GM12878 (cell line): Measurements from ENCODE around the gene CSNK1G1. TPM values are rescaled to one million over a fixed set of nuclear protein-coding genes. Genes with fewer than 3 reads are reported as not detected.

Experiments used
- ATAC-seq: fragments of 200-7000 bp; cut with Tn5 transposase; 3 replicates; pipeline ENCODE4 v1.9.1; 2020; ENCODE audit warnings: mild to moderate bottlenecking, moderate library complexity
- BruUV-seq: library from RNA; stranded (reverse); fragments of 400-500 nt; replicated peaks from 2 replicates; lab custom pipeline; 2021; lab: Mats Ljungman, UMichigan
- CTCF ChIA-PET: fragments of 300-600 bp; sonication (Branson Sonifier 250); formaldehyde crosslinking; extraction: SDS; loops from one replicate; lab custom pipeline; 2021; ENCODE audit warnings: inconsistent platforms; lab: Yijun Ruan, JAX
- POLR2A ChIA-PET: fragments of 350-600 bp; formaldehyde crosslinking; extraction: SDS; loops from one replicate; lab custom pipeline; 2021; ENCODE audit warnings: inconsistent platforms; lab: Charles Lee
- RAD21 ChIA-PET: fragments of 300-600 bp; sonication (Branson Sonifier 250); formaldehyde crosslinking; loops from one replicate; lab custom pipeline; 2023; ENCODE audit warnings: antibody characterized with exemption; ENCODE audit not compliant: unreplicated experiment; lab: Charles Lee
- SMC1A ChIA-PET: fragments of 300-600 bp; sonication (Branson Sonifier 250); formaldehyde crosslinking; loops from one replicate; lab custom pipeline; 2023; ENCODE audit not compliant: unreplicated experiment, uncharacterized antibody; lab: Charles Lee
- DNase-seq: peaks from one replicate; pipeline ENCODE4 v3.0.0-alpha.2; 2011; ENCODE audit warnings: low read depth, low spot score
- FAIRE-seq: peaks from 3 replicates; lab custom pipeline; 2011; peaks lifted over from hg19 to GRCh38; lab: Jason Lieb, UNC
- H2AFZ ChIP-seq: 2 replicates; pipeline ENCODE4 v1.6.0; 2011; ENCODE audit warnings: low read depth, low read length, control low read depth; ENCODE audit not compliant: control insufficient read depth
- H3K27ac ChIP-seq: 2 replicates; pipeline ENCODE4 v1.5.1; 2011; ENCODE audit warnings: control low read depth; ENCODE audit not compliant: control insufficient read depth, insufficient read depth
- H3K27me3 ChIP-seq, 2 experiments: replicated peaks in 1 of 2; 2 replicates each; pipeline versions ENCODE4 v1.6.0 to v1.6.1; 2011; ENCODE audit warnings: low read length in 1 of 2; ENCODE audit not compliant: control insufficient read depth in 2 of 2, insufficient read depth in 2 of 2
- H3K36me3 ChIP-seq, 2 experiments: 2 replicates each; pipeline ENCODE4 v1.5.1; 2011; ENCODE audit warnings: low read length in 1 of 2; ENCODE audit not compliant: control insufficient read depth in 2 of 2, insufficient read depth in 2 of 2
- H3K4me1 ChIP-seq: 2 replicates; pipeline ENCODE4 v1.6.1; 2011; ENCODE audit warnings: mild to moderate bottlenecking, low read length, moderate library complexity, mixed read lengths; ENCODE audit not compliant: control insufficient read depth, insufficient read depth
- H3K4me2 ChIP-seq: 2 replicates; pipeline ENCODE4 v1.6.0; 2011; ENCODE audit warnings: control low read depth; ENCODE audit not compliant: control insufficient read depth, insufficient read depth
- H3K4me3 ChIP-seq: fragments of 200-600 bp; sonication (generic); 2 replicates; pipeline ENCODE4 v1.5.1; 2016
- H3K79me2 ChIP-seq: 2 replicates; pipeline ENCODE4 v1.6.0; 2011; ENCODE audit warnings: low read length; ENCODE audit not compliant: control insufficient read depth, insufficient read depth
- H3K9ac ChIP-seq: 2 replicates; pipeline ENCODE4 v1.8.0; 2011; ENCODE audit warnings: low read length, control low read depth, mixed read lengths; ENCODE audit not compliant: control insufficient read depth, insufficient read depth
- H3K9me3 ChIP-seq: replicated peaks from 3 replicates; pipeline ENCODE4 v1.5.1; 2011; ENCODE audit warnings: mild to moderate bottlenecking, low read length; ENCODE audit not compliant: control insufficient read depth, insufficient read depth
- H4K20me1 ChIP-seq: 2 replicates; pipeline ENCODE4 v1.6.0; 2011; ENCODE audit not compliant: control insufficient read depth, insufficient read depth
- BCLAF1 ChIP-seq: fragments of 450-650 bp; IDR thresholded peaks from 2 replicates; pipeline ENCODE4 v1.6.1; 2017; ENCODE audit warnings: antibody characterized with exemption, mild to moderate bottlenecking, moderate library complexity
- CREM ChIP-seq: IDR thresholded peaks from 2 replicates; pipeline ENCODE4 v1.6.1; 2014; ENCODE audit warnings: antibody characterized with exemption, low read depth
- DPF2 ChIP-seq: fragments of 450-650 bp; IDR thresholded peaks from 2 replicates; pipeline ENCODE4 v1.6.1; 2017; ENCODE audit warnings: mild to moderate bottlenecking
- EED ChIP-seq: sonication (generic); IDR thresholded peaks from 2 replicates; pipeline ENCODE4 v1.6.1; 2016; ENCODE audit warnings: antibody characterized with exemption, low read depth
- PKNOX1 ChIP-seq: fragments of 450-650 bp; IDR thresholded peaks from 2 replicates; pipeline ENCODE4 v1.6.1; 2016; ENCODE audit warnings: mild to moderate bottlenecking
- SMAD5 ChIP-seq: IDR thresholded peaks from 2 replicates; pipeline ENCODE4 v1.6.1; 2016; ENCODE audit warnings: antibody characterized with exemption, low read depth
- ZBTB40 ChIP-seq: fragments of 450-650 bp; IDR thresholded peaks from 2 replicates; pipeline ENCODE4 v1.6.1; 2016; ENCODE audit warnings: mild to moderate bottlenecking, moderate library complexity, borderline replicate concordance
- ZNF592 ChIP-seq: fragments of 450-650 bp; IDR thresholded peaks from 2 replicates; pipeline ENCODE4 v1.6.1; 2017; ENCODE audit warnings: mild to moderate bottlenecking, moderate library complexity
- WGBS: methylation state at CpG from one replicate; pipeline ENCODE4 v1.1.6; 2016; ENCODE audit warnings: low lambda C conversion rate; ENCODE audit not compliant: insufficient replicate concordance, insufficient coverage; ENCODE audit errors: missing lambda C conversion rate; 5-methylcytosine and 5-hydroxymethylcytosine counted together
- in situ Hi-C: fragments of 300-500 bp; cut with MboI; formaldehyde crosslinking; loops from 9 replicates; pipeline ENCODE4 v1.14.3; 2018; ENCODE audit warnings: mixed read lengths
- intact Hi-C: fragments of 100-400 bp; cut with micrococcal nuclease; formaldehyde crosslinking; loops from one replicate; pipeline ENCODE4 v1.14.2; 2022; ENCODE audit not compliant: unreplicated experiment
- polyA plus RNA-seq, 11 experiments: library from polyadenylated mRNA; depleted of rRNA in 4 of 11; unstranded in 6 of 11; stranded (reverse) in 5 of 11; fragments of >200 nt; fragmentation: Nextera tagmentation in 4 of 11; fragmentation: Illumina TruSeq in 1 of 11; extraction: Ambion mirVana in 4 of 11; extraction: Trizol in 1 of 11; gene quantifications; 1 replicate in 1 of 11; 2 replicates in 10 of 11; pipeline versions ENCODE4 v1.2.1 to v1.2.3, GENCODE V29; 2011 to 2016; ENCODE audit warnings: inconsistent platforms in 2 of 11, missing spikeins in 2 of 11, low read depth in 1 of 11
- total RNA-seq, 4 experiments: library from RNA; depleted of rRNA in 3 of 4; stranded (reverse); fragments of >200 nt in 3 of 4; fragmentation: Illumina TruSeq in 1 of 4; extraction: Trizol in 1 of 4; gene quantifications; 2 replicates each; pipeline versions ENCODE4 v1.2.1 to v1.2.3, GENCODE V29; 2013 to 2021

The CSNK1G1 gene
- total and polyA plus RNA-seq, 10 of the 15 experiments (the other 5 are each of a cell fraction or from before 2014, with no cell fraction given), result 6.1 to 23.4 (median 15.3) TPM

GRCh38 chr15:64162869-64163658, 192.9 kb downstream of the CSNK1G1 start, which contains the start of gene PPIB:
PPIB (minus strand) TSS chr15:64163022; CDS start chr15:64162986, 36 bp downstream.
- peak; percentile 95 for ATAC-seq
- ChIA-PET SMC1A (interaction anchor here (0.8 to 3.3 kb wide), 12 partner anchors 10 to 730 kb away, joined by 3 to 19 read pairs (median 4); partner anchors contain the start of gene TRIP4), POLR2A (interaction anchor here (0.6 to 3.4 kb wide), 13 partner anchors 9 to 967 kb away, joined by 3 to 32 read pairs (median 5); partner anchors contain the start of genes CIAO2A, CSNK1G1, SNX1 and SNX22), CTCF (interaction anchor here (0.6 to 3.6 kb wide), 13 partner anchors 10 to 1354 kb away, joined by 3 to 34 read pairs (median 5); partner anchors contain the start of genes CIAO2A, CSNK1G1, DPP8 and TRIP4), RAD21 (interaction anchor here (0.6 to 2.6 kb wide), 12 partner anchors 10 to 1109 kb away, joined by 3 to 14 read pairs (median 6); partner anchors contain the start of genes CIAO2A, CSNK1G1, SNX22 and TRIP4)
- intact Hi-C loops (loop anchor here (1.0 to 5.0 kb wide), 3 partner anchors 194 to 732 kb away; partner anchors contain the start of genes CSNK1G1 and TRIP4), in situ Hi-C loops (no loop called here)
- Histone ChIP-seq H3K9ac (peak within 1 kb of the TSS; percentile 72), H3K4me3 (peak within 1 kb of the TSS; percentile 84), H4K20me1 (peaks cover 8% of the 10 kb centered on the region), H3K79me2 (peaks cover 43% of the 10 kb centered on the region), H3K27me3 (no peaks in the 10 kb centered on the region), H3K9me3 (no peaks in the 10 kb centered on the region), H3K27ac (peak within 1 kb of the TSS; percentile 81), H3K4me1 (peaks cover 30% of the 10 kb centered on the region), H3K36me3 (peaks cover 11 to 18% of the 10 kb centered on the region in 2 experiments; a peak in 3 of 4 replicates), H3K4me2 (peak within 1 kb of the TSS; percentile 93), H2AFZ (peak within 1 kb of the TSS; percentile 97)
- FAIRE-seq, result peak; percentile 92
- peak; percentile 91 for DNase-seq
- BruUV-seq, result no TSS peak
- WGBS, result under 1% methylated on average over 45 of the region's 69 CpGs
- TF ChIP-seq EED (no peak), DPF2 (peak; percentile 72; the same call in 1 of the 2 replicates), PKNOX1 (peak; percentile 21; the same call in 1 of the 2 replicates), ZBTB40 (peak; percentile 79), ZNF592 (no peak), BCLAF1 (peak; percentile 91), CREM (peak; percentile 50; the same call in 1 of the 2 replicates), SMAD5 (peak; percentile 84)
